H1 (cell line): ENCODE data around the gene CAPN2. TPM values are rescaled to one million over a fixed set of nuclear protein-coding genes. Genes with fewer than 3 reads are reported as not detected.

ENCODE experiments used
- BACH1 ChIP-seq: IDR thresholded peaks from 2 replicates; pipeline ENCODE4 v1.6.1; 2012; ENCODE audit warnings: low read length, improper control_type of control experiment
- CBX5 ChIP-seq: fragments of 300-800, 300-1000 bp; sonication (generic); IDR thresholded peaks from 2 replicates; pipeline ENCODE4 v1.7.1; 2016; ENCODE audit warnings: antibody characterized with exemption, low read length, low read depth
- CREB1 ChIP-seq: IDR thresholded peaks from 2 replicates; pipeline ENCODE4 v1.6.1; 2012; ENCODE audit warnings: inconsistent platforms
- KDM1A ChIP-seq: fragments of 200-600, 300-600 bp; sonication (generic); IDR thresholded peaks from 2 replicates; pipeline ENCODE4 v1.7.1; 2016; ENCODE audit warnings: mild to moderate bottlenecking, low read length, borderline replicate concordance
- SAP30 ChIP-seq: fragments of 300-600 bp; sonication (generic); IDR thresholded peaks from 2 replicates; pipeline ENCODE4 v1.7.1; 2012; ENCODE audit warnings: low read length, moderate library complexity, mild to moderate bottlenecking, inconsistent platforms; ENCODE audit not compliant: insufficient read depth, insufficient replicate concordance
- polyA plus RNA-seq, 7 experiments: library from polyadenylated mRNA; depleted of rRNA in 3 of 7; stranded (reverse) in 5 of 7; unstranded in 2 of 7; fragments of >200 nt in 5 of 7; fragments of 200-250 nt in 2 of 7; gene quantifications; 1 replicate in 5 of 7; 2 replicates in 1 of 7; 4 replicates in 1 of 7; pipeline versions ENCODE4 v1.2.1 to v1.2.3, GENCODE V29; 2011 to 2013; ENCODE audit warnings: missing spikeins in 2 of 7, mixed read lengths in 2 of 7
- total RNA-seq: library from RNA; stranded (reverse); fragmentation: NEBNext Ultra II Directional; extraction: Animal tissue kit (Norgen Biotek cat#: 25700); gene quantifications from 2 replicates; pipeline ENCODE4 v1.2.1, GENCODE V29; 2021
- TF ChIP-seq, protein P1 (sequence below): fragments of 300-600 bp; sonication (generic); IDR thresholded peaks from 2 replicates; pipeline ENCODE4 v1.7.1; 2012; ENCODE audit warnings: low read length, moderate library complexity, mild to moderate bottlenecking, inconsistent platforms; ENCODE audit not compliant: insufficient replicate concordance

Gene CAPN2
- total and polyA plus RNA-seq, 2 of the 8 experiments (the other 6 are each of a cell fraction or from before 2014, with no cell fraction given), result 9.2 to 10.3 TPM

DNA sequence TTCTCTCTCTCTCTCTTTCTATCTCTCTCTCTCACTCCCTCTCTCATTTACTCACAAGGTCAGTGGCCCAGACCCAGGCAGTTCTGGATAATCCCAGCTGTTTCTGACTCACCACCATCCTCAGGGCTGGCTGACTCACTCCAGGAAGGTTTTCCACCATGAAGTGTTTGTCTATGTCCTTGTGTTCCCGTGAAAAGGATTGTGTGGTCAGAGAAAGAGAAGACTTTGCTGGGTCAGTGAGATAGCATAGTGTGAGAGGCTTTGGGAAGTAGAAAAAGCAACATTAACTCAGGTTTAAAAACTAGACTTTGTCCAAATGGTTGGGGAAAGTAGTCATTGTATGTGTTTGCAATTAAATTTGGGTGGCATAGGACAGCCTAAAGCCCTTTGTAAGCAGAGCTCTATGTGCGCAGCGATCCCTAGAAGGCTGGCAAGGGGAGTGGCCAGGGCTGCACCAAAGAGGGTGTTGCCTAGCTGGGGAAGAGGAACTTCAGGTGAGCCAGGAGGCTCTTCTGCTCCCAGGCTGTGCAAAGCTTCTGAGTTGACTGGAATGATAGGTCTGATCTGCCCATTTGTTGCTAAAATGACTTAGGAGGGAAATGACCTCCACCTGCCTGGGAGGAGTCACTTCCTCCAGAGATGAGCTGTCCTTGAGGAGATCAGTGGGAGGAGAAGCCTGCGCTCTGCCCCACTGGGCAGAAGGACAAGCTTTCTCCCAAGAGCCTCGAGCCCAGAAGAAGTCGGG lies 4.9 kb upstream of the CAPN2 start (continued):
- TF ChIP-seq CBX5, result no peak
- TF ChIP-seq CREB1, result no peak
- no peak for TF ChIP-seq BACH1
- TF ChIP-seq KDM1A, result no peak
- TF ChIP-seq SAP30, result no peak
- TF ChIP-seq, protein P1, sequence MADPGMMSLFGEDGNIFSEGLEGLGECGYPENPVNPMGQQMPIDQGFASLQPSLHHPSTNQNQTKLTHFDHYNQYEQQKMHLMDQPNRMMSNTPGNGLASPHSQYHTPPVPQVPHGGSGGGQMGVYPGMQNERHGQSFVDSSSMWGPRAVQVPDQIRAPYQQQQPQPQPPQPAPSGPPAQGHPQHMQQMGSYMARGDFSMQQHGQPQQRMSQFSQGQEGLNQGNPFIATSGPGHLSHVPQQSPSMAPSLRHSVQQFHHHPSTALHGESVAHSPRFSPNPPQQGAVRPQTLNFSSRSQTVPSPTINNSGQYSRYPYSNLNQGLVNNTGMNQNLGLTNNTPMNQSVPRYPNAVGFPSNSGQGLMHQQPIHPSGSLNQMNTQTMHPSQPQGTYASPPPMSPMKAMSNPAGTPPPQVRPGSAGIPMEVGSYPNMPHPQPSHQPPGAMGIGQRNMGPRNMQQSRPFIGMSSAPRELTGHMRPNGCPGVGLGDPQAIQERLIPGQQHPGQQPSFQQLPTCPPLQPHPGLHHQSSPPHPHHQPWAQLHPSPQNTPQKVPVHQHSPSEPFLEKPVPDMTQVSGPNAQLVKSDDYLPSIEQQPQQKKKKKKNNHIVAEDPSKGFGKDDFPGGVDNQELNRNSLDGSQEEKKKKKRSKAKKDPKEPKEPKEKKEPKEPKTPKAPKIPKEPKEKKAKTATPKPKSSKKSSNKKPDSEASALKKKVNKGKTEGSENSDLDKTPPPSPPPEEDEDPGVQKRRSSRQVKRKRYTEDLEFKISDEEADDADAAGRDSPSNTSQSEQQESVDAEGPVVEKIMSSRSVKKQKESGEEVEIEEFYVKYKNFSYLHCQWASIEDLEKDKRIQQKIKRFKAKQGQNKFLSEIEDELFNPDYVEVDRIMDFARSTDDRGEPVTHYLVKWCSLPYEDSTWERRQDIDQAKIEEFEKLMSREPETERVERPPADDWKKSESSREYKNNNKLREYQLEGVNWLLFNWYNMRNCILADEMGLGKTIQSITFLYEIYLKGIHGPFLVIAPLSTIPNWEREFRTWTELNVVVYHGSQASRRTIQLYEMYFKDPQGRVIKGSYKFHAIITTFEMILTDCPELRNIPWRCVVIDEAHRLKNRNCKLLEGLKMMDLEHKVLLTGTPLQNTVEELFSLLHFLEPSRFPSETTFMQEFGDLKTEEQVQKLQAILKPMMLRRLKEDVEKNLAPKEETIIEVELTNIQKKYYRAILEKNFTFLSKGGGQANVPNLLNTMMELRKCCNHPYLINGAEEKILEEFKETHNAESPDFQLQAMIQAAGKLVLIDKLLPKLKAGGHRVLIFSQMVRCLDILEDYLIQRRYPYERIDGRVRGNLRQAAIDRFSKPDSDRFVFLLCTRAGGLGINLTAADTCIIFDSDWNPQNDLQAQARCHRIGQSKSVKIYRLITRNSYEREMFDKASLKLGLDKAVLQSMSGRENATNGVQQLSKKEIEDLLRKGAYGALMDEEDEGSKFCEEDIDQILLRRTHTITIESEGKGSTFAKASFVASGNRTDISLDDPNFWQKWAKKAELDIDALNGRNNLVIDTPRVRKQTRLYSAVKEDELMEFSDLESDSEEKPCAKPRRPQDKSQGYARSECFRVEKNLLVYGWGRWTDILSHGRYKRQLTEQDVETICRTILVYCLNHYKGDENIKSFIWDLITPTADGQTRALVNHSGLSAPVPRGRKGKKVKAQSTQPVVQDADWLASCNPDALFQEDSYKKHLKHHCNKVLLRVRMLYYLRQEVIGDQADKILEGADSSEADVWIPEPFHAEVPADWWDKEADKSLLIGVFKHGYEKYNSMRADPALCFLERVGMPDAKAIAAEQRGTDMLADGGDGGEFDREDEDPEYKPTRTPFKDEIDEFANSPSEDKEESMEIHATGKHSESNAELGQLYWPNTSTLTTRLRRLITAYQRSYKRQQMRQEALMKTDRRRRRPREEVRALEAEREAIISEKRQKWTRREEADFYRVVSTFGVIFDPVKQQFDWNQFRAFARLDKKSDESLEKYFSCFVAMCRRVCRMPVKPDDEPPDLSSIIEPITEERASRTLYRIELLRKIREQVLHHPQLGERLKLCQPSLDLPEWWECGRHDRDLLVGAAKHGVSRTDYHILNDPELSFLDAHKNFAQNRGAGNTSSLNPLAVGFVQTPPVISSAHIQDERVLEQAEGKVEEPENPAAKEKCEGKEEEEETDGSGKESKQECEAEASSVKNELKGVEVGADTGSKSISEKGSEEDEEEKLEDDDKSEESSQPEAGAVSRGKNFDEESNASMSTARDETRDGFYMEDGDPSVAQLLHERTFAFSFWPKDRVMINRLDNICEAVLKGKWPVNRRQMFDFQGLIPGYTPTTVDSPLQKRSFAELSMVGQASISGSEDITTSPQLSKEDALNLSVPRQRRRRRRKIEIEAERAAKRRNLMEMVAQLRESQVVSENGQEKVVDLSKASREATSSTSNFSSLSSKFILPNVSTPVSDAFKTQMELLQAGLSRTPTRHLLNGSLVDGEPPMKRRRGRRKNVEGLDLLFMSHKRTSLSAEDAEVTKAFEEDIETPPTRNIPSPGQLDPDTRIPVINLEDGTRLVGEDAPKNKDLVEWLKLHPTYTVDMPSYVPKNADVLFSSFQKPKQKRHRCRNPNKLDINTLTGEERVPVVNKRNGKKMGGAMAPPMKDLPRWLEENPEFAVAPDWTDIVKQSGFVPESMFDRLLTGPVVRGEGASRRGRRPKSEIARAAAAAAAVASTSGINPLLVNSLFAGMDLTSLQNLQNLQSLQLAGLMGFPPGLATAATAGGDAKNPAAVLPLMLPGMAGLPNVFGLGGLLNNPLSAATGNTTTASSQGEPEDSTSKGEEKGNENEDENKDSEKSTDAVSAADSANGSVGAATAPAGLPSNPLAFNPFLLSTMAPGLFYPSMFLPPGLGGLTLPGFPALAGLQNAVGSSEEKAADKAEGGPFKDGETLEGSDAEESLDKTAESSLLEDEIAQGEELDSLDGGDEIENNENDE, result no peak
- TF ChIP-seq, all 59 proteins: peak for 0
